GM12873 (cell line): ENCODE measurements around the gene DOCK10.

Experiments
- CTCF ChIP-seq: IDR thresholded peaks from 2 replicates; pipeline ENCODE4 v1.5.1; 2012; ENCODE audit warnings: low read depth, mild to moderate bottlenecking, moderate library complexity, low read length, control low read depth; ENCODE audit not compliant: insufficient read depth; ENCODE audit errors: missing control alignments

Gene DOCK10

GRCh38 chr2:224909885-224910573 is 132.2 kb downstream of the DOCK10 start:
- no peak for TF ChIP-seq CTCF

GRCh38 chr2:224908818-224909217 is 133.4 kb downstream of the DOCK10 start:
- TF ChIP-seq CTCF = no peak

GRCh38 chr2:224904381-224904780 is 137.9 kb downstream of the DOCK10 start:
- TF ChIP-seq CTCF = no peak

- no peak for TF ChIP-seq CTCF
Observed at GRCh38 chr2:224903621-224904020, 138.6 kb downstream of the DOCK10 start.

GRCh38 chr2:224901121-224901676 is 141.1 kb downstream of the DOCK10 start:
- TF ChIP-seq CTCF = no peak

- no peak for TF ChIP-seq CTCF
Observed at GRCh38 chr2:224895377-224895776, 146.9 kb downstream of the DOCK10 start.

GRCh38 chr2:224894356-224894755 is 147.9 kb downstream of the DOCK10 start:
- TF ChIP-seq CTCF = no peak

GRCh38 chr2:224893848-224894247 is 148.4 kb downstream of the DOCK10 start:
- no peak for TF ChIP-seq CTCF
